Loucy (cell line): ENCODE measurements around the gene TTC12.

ENCODE experiments used
- H2AFZ ChIP-seq: fragments of 200-600 bp; sonication (generic); 2 replicates; pipeline ENCODE4 v1.6.0; 2016; ENCODE audit warnings: antibody characterized with exemption, mild to moderate bottlenecking, low read length, moderate library complexity
- H3F3A ChIP-seq: fragments of 200-600 bp; 2 replicates; pipeline ENCODE4 v1.6.0; 2016; ENCODE audit warnings: antibody characterized with exemption, low read depth, mild to moderate bottlenecking
- H3K27me3 ChIP-seq: fragments of 200-600 bp; sonication (generic); 2 replicates; pipeline ENCODE4 v1.6.1; 2014; ENCODE audit warnings: low read length, mild to moderate bottlenecking; ENCODE audit not compliant: insufficient read depth, poor library complexity, severe bottlenecking
- H3K36me3 ChIP-seq: fragments of 200-600 bp; sonication (generic); 2 replicates; pipeline ENCODE4 v1.6.1; 2016; ENCODE audit warnings: low read length; ENCODE audit not compliant: insufficient read depth
- H3K4me1 ChIP-seq: fragments of 200-600 bp; sonication (generic); 2 replicates; pipeline ENCODE4 v1.5.1; 2014; ENCODE audit warnings: low read length, mild to moderate bottlenecking; ENCODE audit not compliant: insufficient read depth, poor library complexity, severe bottlenecking
- H3K4me2 ChIP-seq: fragments of 200-600 bp; sonication (generic); 2 replicates; pipeline ENCODE4 v1.6.0; 2014; ENCODE audit warnings: antibody characterized with exemption, low read length, low read depth, mild to moderate bottlenecking; ENCODE audit not compliant: poor library complexity, severe bottlenecking
- H3K4me3 ChIP-seq: fragments of 200-600 bp; sonication (generic); 2 replicates; pipeline ENCODE4 v1.5.1; 2014; ENCODE audit warnings: low read length, mild to moderate bottlenecking, mixed read lengths; ENCODE audit not compliant: poor library complexity, severe bottlenecking
- H3K79me2 ChIP-seq: fragments of 200-600 bp; sonication (generic); 2 replicates; pipeline ENCODE4 v1.6.1; 2014; ENCODE audit warnings: low read length; ENCODE audit not compliant: insufficient read depth
- H3K9ac ChIP-seq: fragments of 200-600 bp; sonication (generic); 2 replicates; pipeline ENCODE4 v1.6.0; 2014; ENCODE audit warnings: mild to moderate bottlenecking, low read depth, low read length, moderate library complexity; ENCODE audit not compliant: poor library complexity, severe bottlenecking
- H3K9me2 ChIP-seq: fragments of 200-600 bp; sonication (generic); replicated peaks from 2 replicates; pipeline ENCODE4 v1.6.1; 2016; ENCODE audit warnings: low read depth, low read length, mixed read lengths
- H3K9me3 ChIP-seq: fragments of 200-600 bp; sonication (generic); 2 replicates; pipeline ENCODE4 v1.6.1; 2014; ENCODE audit warnings: mild to moderate bottlenecking, antibody characterized with exemption, low read length, low read depth; ENCODE audit not compliant: insufficient read depth
- H4K20me1 ChIP-seq: fragments of 200-600 bp; sonication (generic); 2 replicates; pipeline ENCODE4 v1.6.0; 2014; ENCODE audit warnings: antibody characterized with exemption, low read length, mild to moderate bottlenecking; ENCODE audit not compliant: insufficient read depth, poor library complexity, severe bottlenecking
- CTCF ChIP-seq: fragments of 200-600 bp; sonication (generic); conservative IDR thresholded peaks from 2 replicates; pipeline ENCODE4 v1.5.1; 2014; ENCODE audit warnings: mild to moderate bottlenecking, antibody characterized with exemption, low read length
- EZH2phosphoT487 ChIP-seq: fragments of 200-600 bp; IDR thresholded peaks from 2 replicates; pipeline ENCODE4 v1.6.1; 2018; ENCODE audit warnings: antibody characterized with exemption, mild to moderate bottlenecking, moderate library complexity, borderline replicate concordance

TTC12 gene

GRCh38 chr11:113372309-113372708, 57.9 kb downstream of the TTC12 start:
- Histone ChIP-seq H3K9ac (no peak overlapping the region), H3K9me3 (no peaks in the 10 kb centered on the region), H4K20me1 (no peaks in the 10 kb centered on the region), H3K4me3 (no peak overlapping the region), H3F3A (no peaks in the 10 kb centered on the region), H3K9me2 (no peaks in the 10 kb centered on the region), H3K27me3 (no peaks in the 10 kb centered on the region), H2AFZ (no peak overlapping the region), H3K79me2 (no peaks in the 10 kb centered on the region), H3K4me1 (no peaks in the 10 kb centered on the region), H3K36me3 (no peaks in the 10 kb centered on the region), H3K4me2 (no peak overlapping the region)
- no peak for TF ChIP-seq EZH2phosphoT487
- no peak; the same call in 1 of the 2 replicates for TF ChIP-seq CTCF

- Histone ChIP-seq H3K9me3 (no peaks in the 10 kb centered on the region), H3K4me3 (no peak overlapping the region), H3K4me2 (no peak overlapping the region), H4K20me1 (no peaks in the 10 kb centered on the region), H3K27me3 (no peaks in the 10 kb centered on the region), H3K9me2 (no peaks in the 10 kb centered on the region), H3K36me3 (no peaks in the 10 kb centered on the region), H3K9ac (no peak overlapping the region), H3K79me2 (no peaks in the 10 kb centered on the region), H2AFZ (no peak overlapping the region), H3F3A (no peaks in the 10 kb centered on the region), H3K4me1 (no peaks in the 10 kb centered on the region)
- TF ChIP-seq CTCF = no peak
- TF ChIP-seq EZH2phosphoT487 = no peak
Measured at GRCh38 chr11:113373306-113373705, 58.9 kb downstream of the TTC12 start.

- H3K9me2 ChIP-seq = no peaks in the 10 kb centered on the region
- H3K9me3 ChIP-seq = no peaks in the 10 kb centered on the region
- no peaks in the 10 kb centered on the region for H4K20me1 ChIP-seq
- no peaks in the 10 kb centered on the region for H3K36me3 ChIP-seq
- TF ChIP-seq EZH2phosphoT487 = no peak
- no peak for TF ChIP-seq CTCF
- no peak overlapping the region for H3K9ac ChIP-seq
- no peak overlapping the region for H3K4me3 ChIP-seq
- no peaks in the 10 kb centered on the region for H3K4me1 ChIP-seq
- no peaks in the 10 kb centered on the region for H3F3A ChIP-seq
- no peak overlapping the region for H2AFZ ChIP-seq
- no peaks in the 10 kb centered on the region for H3K79me2 ChIP-seq
- no peaks in the 10 kb centered on the region for H3K27me3 ChIP-seq
- no peak overlapping the region for H3K4me2 ChIP-seq
Measured at GRCh38 chr11:113373981-113374560, 59.7 kb downstream of the TTC12 start.
